ENCODE results near the gene GAS2L1.

GAS2L1 gene

GRCh38 chr22:29323641-29324040 is 17.2 kb downstream of the GAS2L1 start:
- no peak for FAIRE-seq
- DNase-seq (ENCODE audit: extremely low spot score, insufficient read length, low read depth): no peak

GRCh38 chr22:29325356-29325755 is 18.9 kb downstream of the GAS2L1 start:
- FAIRE-seq (no peak), DNase-seq (ENCODE audit: extremely low spot score, insufficient read length, low read depth) (no peak)

GRCh38 chr22:29325785-29326315 is 19.4 kb downstream of the GAS2L1 start:
- FAIRE-seq: no peak

GRCh38 chr22:29326481-29326880 is 20.0 kb downstream of the GAS2L1 start:
- no peak for FAIRE-seq
- DNase-seq (ENCODE audit: extremely low spot score, insufficient read length, low read depth): no peak

More at GRCh38 chr22:29325785-29326315, 19.4 kb downstream of the GAS2L1 start:
- no peak for DNase-seq (ENCODE audit: extremely low spot score, insufficient read length, low read depth)

GRCh38 chr22:29327089-29327764 is 20.8 kb downstream of the GAS2L1 start:
- no peak for FAIRE-seq
- DNase-seq (ENCODE audit: extremely low spot score, insufficient read length, low read depth): no peak

GRCh38 chr22:29328055-29328454 is 21.6 kb downstream of the GAS2L1 start:
- no peak for FAIRE-seq
- DNase-seq (ENCODE audit: extremely low spot score, insufficient read length, low read depth): no peak

- FAIRE-seq (no peak), DNase-seq (ENCODE audit: extremely low spot score, insufficient read length, low read depth) (no peak)
Observed at GRCh38 chr22:29328566-29329500, 22.4 kb downstream of the GAS2L1 start.

- DNase-seq (ENCODE audit: extremely low spot score, insufficient read length, low read depth) (no peak), FAIRE-seq (no peak)
Observed at GRCh38 chr22:29329581-29329980, 23.1 kb downstream of the GAS2L1 start.

GRCh38 chr22:29330291-29330690 is 23.8 kb downstream of the GAS2L1 start:
- DNase-seq (ENCODE audit: extremely low spot score, insufficient read length, low read depth) (no peak), FAIRE-seq (no peak)

GRCh38 chr22:29330753-29331152 is 24.3 kb downstream of the GAS2L1 start:
- DNase-seq (ENCODE audit: extremely low spot score, insufficient read length, low read depth): no peak
- no peak for FAIRE-seq

GRCh38 chr22:29331213-29331612 is 24.8 kb downstream of the GAS2L1 start:
- no peak for DNase-seq (ENCODE audit: extremely low spot score, insufficient read length, low read depth)
- FAIRE-seq: no peak

- no peak for FAIRE-seq
- DNase-seq (ENCODE audit: extremely low spot score, insufficient read length, low read depth): no peak
Observed at GRCh38 chr22:29331658-29332300, 25.3 kb downstream of the GAS2L1 start.

- FAIRE-seq: no peak
Observed at GRCh38 chr22:29332886-29333496, 26.5 kb downstream of the GAS2L1 start.

GRCh38 chr22:29334148-29334547 is 27.7 kb downstream of the GAS2L1 start:
- FAIRE-seq (no peak), DNase-seq (ENCODE audit: extremely low spot score, insufficient read length, low read depth) (no peak)

More at GRCh38 chr22:29332886-29333496, 26.5 kb downstream of the GAS2L1 start:
- no peak for DNase-seq (ENCODE audit: extremely low spot score, insufficient read length, low read depth)

- DNase-seq (ENCODE audit: extremely low spot score, insufficient read length, low read depth) (no peak), FAIRE-seq (no peak)
Observed at GRCh38 chr22:29334696-29335344, 28.4 kb downstream of the GAS2L1 start.

- no peak for DNase-seq (ENCODE audit: extremely low spot score, insufficient read length, low read depth)
- no peak for FAIRE-seq
Observed at GRCh38 chr22:29335656-29336055, 29.2 kb downstream of the GAS2L1 start.

GRCh38 chr22:29336751-29337490 is 30.5 kb downstream of the GAS2L1 start:
- DNase-seq (ENCODE audit: extremely low spot score, insufficient read length, low read depth): no peak
- FAIRE-seq: no peak

- no peak for DNase-seq (ENCODE audit: extremely low spot score, insufficient read length, low read depth)
- no peak for FAIRE-seq
Observed at GRCh38 chr22:29337631-29338284, 31.3 kb downstream of the GAS2L1 start.

All from GM18507 (cell line).